HepG2 (cell line): ENCODE measurements around the gene TTLL11. TPM values are rescaled to one million over a fixed set of nuclear protein-coding genes. Genes with fewer than 3 reads are reported as not detected.

ENCODE experiments used
- ATAC-seq: fragments of 200-7000 bp; cut with Tn5 transposase; 3 replicates; pipeline ENCODE4 v1.9.1; 2020; ENCODE audit warnings: mild to moderate bottlenecking, moderate library complexity
- BruUV-seq: library from RNA; stranded (reverse); fragments of 400-500 nt; replicated peaks from 2 replicates; lab custom pipeline; 2021; lab: Mats Ljungman, UMichigan
- CTCF ChIA-PET: fragments of 300-600 bp; formaldehyde crosslinking; extraction: SDS; loops from one replicate; lab custom pipeline; 2021; ENCODE audit warnings: low total read pairs, inconsistent platforms, low intra/inter-chr PET ratio; lab: Yijun Ruan, JAX
- POLR2A ChIA-PET: fragments of 350-600 bp; sonication (Branson Sonifier 250); formaldehyde crosslinking; loops from one replicate; lab custom pipeline; 2020; ENCODE audit warnings: antibody characterized with exemption, inconsistent platforms; lab: Yijun Ruan, JAX
- DNase-seq: peaks from one replicate; pipeline ENCODE4 v3.0.0-alpha.2; 2015; ENCODE audit warnings: low spot score
- FAIRE-seq: peaks from 3 replicates; lab custom pipeline; 2011; peaks lifted over from hg19 to GRCh38; lab: Jason Lieb, UNC
- H2AFZ ChIP-seq: one replicate; pipeline ENCODE4 v1.6.1; 2011; ENCODE audit warnings: low read length, inconsistent platforms
- H3K27ac ChIP-seq: fragments of 300-600 bp; 3 replicates; pipeline ENCODE4 v1.8.0; 2011; ENCODE audit warnings: mixed run types, mild to moderate bottlenecking, mixed read lengths, low read length, inconsistent platforms; ENCODE audit not compliant: insufficient read depth; ENCODE audit errors: extremely low read length
- H3K27me3 ChIP-seq, 2 experiments: fragments of 200-600 bp in 1 of 2; 2 replicates in 1 of 2; 3 replicates in 1 of 2; pipeline versions ENCODE4 v1.6.0 to v1.8.0; 2011; ENCODE audit warnings: low read length in 2 of 2, mild to moderate bottlenecking in 2 of 2, moderate library complexity in 2 of 2, inconsistent platforms in 1 of 2; ENCODE audit not compliant: insufficient read depth in 2 of 2, control insufficient read depth in 1 of 2
- H3K36me3 ChIP-seq, 2 experiments: fragments of 200-600 bp in 1 of 2; replicated peaks in 1 of 2; 2 replicates in 1 of 2; 3 replicates in 1 of 2; pipeline versions ENCODE4 v1.5.1 to v1.8.0; 2011; ENCODE audit warnings: low read length in 2 of 2, inconsistent platforms in 1 of 2; ENCODE audit not compliant: insufficient read depth in 2 of 2, control insufficient read depth in 1 of 2
- H3K4me1 ChIP-seq: 2 replicates; pipeline ENCODE4 v1.5.1; 2012; ENCODE audit warnings: low read length, inconsistent platforms; ENCODE audit not compliant: insufficient read depth
- H3K4me2 ChIP-seq: 2 replicates; pipeline ENCODE4 v1.6.0; 2011; ENCODE audit warnings: low read depth, low read length, inconsistent platforms
- H3K4me3 ChIP-seq, 3 experiments: fragments of 200-600 bp in 1 of 3; sonication (generic), shearing (Covaris generic) in 1 of 3; replicated peaks in 1 of 3; 2 replicates each; pipeline ENCODE4 v1.5.1; 2011 to 2016; ENCODE audit warnings: low read length in 3 of 3, inconsistent platforms in 2 of 3, low read depth in 2 of 3, mild to moderate bottlenecking in 2 of 3, control low read depth in 1 of 3, mixed read lengths in 1 of 3; ENCODE audit not compliant: insufficient read depth in 1 of 3
- H3K79me2 ChIP-seq: one replicate; pipeline ENCODE4 v1.6.1; 2011; ENCODE audit warnings: low read length, inconsistent platforms; ENCODE audit not compliant: insufficient read depth
- H3K9ac ChIP-seq: 2 replicates; pipeline ENCODE4 v1.6.0; 2011; ENCODE audit warnings: mild to moderate bottlenecking, low read depth, low read length, inconsistent platforms; ENCODE audit not compliant: insufficient read depth
- H3K9me3 ChIP-seq: 2 replicates; pipeline ENCODE4 v1.5.1; 2012; ENCODE audit warnings: mild to moderate bottlenecking, low read length
- H4K20me1 ChIP-seq: 2 replicates; pipeline ENCODE4 v1.6.0; 2011; ENCODE audit warnings: inconsistent platforms, mild to moderate bottlenecking, low read length, moderate library complexity; ENCODE audit not compliant: insufficient read depth
- CEBPB ChIP-seq: IDR thresholded peaks from 2 replicates; pipeline ENCODE4 v1.6.1; 2011; ENCODE audit warnings: low read depth, low read length, improper control_type of control experiment, borderline replicate concordance
- JUNB ChIP-seq: sonication (generic); formaldehyde crosslinking; IDR thresholded peaks from 2 replicates; pipeline ENCODE4 v1.8.0; 2022; ENCODE audit warnings: missing genetic modification reagents, mild to moderate bottlenecking, borderline replicate concordance
- MAFK ChIP-seq, 2 experiments: IDR thresholded peaks in 1 of 2; conservative IDR thresholded peaks in 1 of 2; 2 replicates each; pipeline ENCODE4 v1.6.1; 2011; ENCODE audit warnings: improper control_type of control experiment in 2 of 2, low read length in 2 of 2
- RELA ChIP-seq: sonication (generic); formaldehyde crosslinking; IDR thresholded peaks from 2 replicates; pipeline ENCODE4 v1.4.0; 2020; ENCODE audit warnings: missing genetic modification reagents
- RFX5 ChIP-seq: IDR thresholded peaks from 2 replicates; pipeline ENCODE4 v1.6.1; 2011; ENCODE audit warnings: low read depth, low read length, improper control_type of control experiment
- SALL1 ChIP-seq: sonication (generic); formaldehyde crosslinking; IDR thresholded peaks from 2 replicates; pipeline ENCODE4 v1.8.0; 2022; ENCODE audit warnings: mild to moderate bottlenecking, missing genetic modification reagents
- TBP ChIP-seq: sonication (generic); formaldehyde crosslinking; IDR thresholded peaks from 2 replicates; pipeline ENCODE4 v1.5.0; 2020; ENCODE audit warnings: missing genetic modification reagents
- WIZ ChIP-seq: sonication (generic); formaldehyde crosslinking; IDR thresholded peaks from 2 replicates; pipeline ENCODE4 v1.5.1; 2020; ENCODE audit warnings: mild to moderate bottlenecking, missing genetic modification reagents
- ZNF20 ChIP-seq: sonication (generic); formaldehyde crosslinking; IDR thresholded peaks from 2 replicates; pipeline ENCODE4 v1.4.0; 2020; ENCODE audit warnings: mild to moderate bottlenecking, moderate library complexity, missing genetic modification reagents
- ZNF275 ChIP-seq: sonication (generic); formaldehyde crosslinking; IDR thresholded peaks from 2 replicates; pipeline ENCODE4 v1.8.0; 2022; ENCODE audit warnings: missing genetic modification reagents, mild to moderate bottlenecking, inconsistent platforms, borderline replicate concordance
- ZNF296 ChIP-seq: sonication (generic); formaldehyde crosslinking; conservative IDR thresholded peaks from 2 replicates; pipeline ENCODE4 v1.5.0; 2020; ENCODE audit warnings: mild to moderate bottlenecking, missing genetic modification reagents
- ZNF550 ChIP-seq: sonication (generic); formaldehyde crosslinking; IDR thresholded peaks from 2 replicates; pipeline ENCODE4 v1.4.0; 2020; ENCODE audit warnings: mild to moderate bottlenecking, missing genetic modification reagents, borderline replicate concordance
- ZNF629 ChIP-seq: sonication (generic); formaldehyde crosslinking; conservative IDR thresholded peaks from 2 replicates; pipeline ENCODE4 v1.5.0; 2020; ENCODE audit warnings: missing genetic modification reagents
- ZNF761 ChIP-seq: sonication (generic); formaldehyde crosslinking; conservative IDR thresholded peaks from 2 replicates; pipeline ENCODE4 v1.4.0; 2020; ENCODE audit warnings: mild to moderate bottlenecking, missing genetic modification reagents
- WGBS: methylation state at CpG from one replicate; pipeline ENCODE4 v1.1.6; 2017; ENCODE audit warnings: low lambda C conversion rate; 5-methylcytosine and 5-hydroxymethylcytosine counted together
- in situ Hi-C: cut with HindIII; loops from 2 replicates; pipeline ENCODE4 v1.10.0; 2017; ENCODE audit warnings: low pct_unique_long_range_greater_than_20kb; ENCODE audit not compliant: extremely low pct_ligation_motif_present
- intact Hi-C: fragments of 100-400 bp; cut with micrococcal nuclease; formaldehyde crosslinking; loops from one replicate; pipeline ENCODE4 v1.10.0; 2022; ENCODE audit not compliant: unreplicated experiment
- polyA plus RNA-seq, 8 experiments: library from polyadenylated mRNA; depleted of rRNA in 3 of 8; stranded (reverse) in 7 of 8; unstranded in 1 of 8; fragments of >200 nt; fragmentation: Illumina TruSeq in 4 of 8; extraction: Trizol in 4 of 8; gene quantifications; 2 replicates each; pipeline versions ENCODE4 v1.2.1 to v1.2.3, GENCODE V29; 2011 to 2016; ENCODE audit warnings: low read depth in 4 of 8, missing spikeins in 1 of 8, mixed read lengths in 1 of 8; ENCODE audit not compliant: insufficient read depth in 1 of 8
- total RNA-seq, 5 experiments: library from RNA; depleted of rRNA; stranded (reverse); fragments of >200 nt; fragmentation: Illumina TruSeq; extraction: Trizol; gene quantifications; 2 replicates each; pipeline ENCODE4 v1.2.3, GENCODE V29; 2016; ENCODE audit warnings: low read depth in 1 of 5
- TF ChIP-seq, protein P1 (sequence below): sonication (generic); formaldehyde crosslinking; IDR thresholded peaks from 2 replicates; pipeline ENCODE4 v1.4.0; 2020; ENCODE audit warnings: missing genetic modification reagents

The TTLL11 gene
- total and polyA plus RNA-seq, 2 of the 13 experiments (the other 11 are each of a cell fraction or from before 2014, with no cell fraction given): 4.5 to 5.2 TPM

DNA sequence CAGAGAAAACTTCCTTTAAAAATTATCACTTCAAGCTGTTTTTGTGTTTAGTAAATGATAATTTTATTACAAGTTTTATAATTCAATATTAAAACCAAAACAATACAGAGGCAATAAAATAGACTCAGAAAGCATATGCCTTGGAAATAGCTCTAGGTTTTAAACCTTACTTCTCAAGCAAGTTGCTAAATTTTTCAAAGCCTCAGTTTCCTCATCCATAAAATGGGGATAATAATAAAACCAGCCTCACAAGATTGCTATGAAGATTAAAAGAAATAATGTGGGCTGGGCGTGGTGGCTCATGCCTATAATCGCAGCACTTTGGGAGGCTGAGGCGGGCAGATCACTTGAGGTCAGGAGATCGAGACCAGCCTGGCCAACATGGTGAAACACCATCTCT, 62.8 kb downstream of the TTLL11 start:
- ChIA-PET POLR2A (no interaction called here), CTCF (no interaction called here)
- H3K9ac ChIP-seq: no peak overlapping the region
- H2AFZ ChIP-seq: no peak overlapping the region
- H3K27ac ChIP-seq: no peak overlapping the region
- H3K4me3 ChIP-seq: no peak overlapping the region
- no peaks in the 10 kb centered on the region for H3K27me3 ChIP-seq
- H3K36me3 ChIP-seq: no peaks in the 10 kb centered on the region
- H3K4me2 ChIP-seq: no peak overlapping the region
- BruUV-seq: no TSS peak
- H3K9me3 ChIP-seq: no peaks in the 10 kb centered on the region
- 94% methylated on average over 4 of the region's 4 CpGs for WGBS
- H3K4me1 ChIP-seq: no peaks in the 10 kb centered on the region
- FAIRE-seq (no peak), ATAC-seq (no peak), DNase-seq (no peak)
- peak; percentile 80 for TF ChIP-seq ZNF629 (CRISPR knock-in tag)
- no peak for TF ChIP-seq ZNF275 (CRISPR knock-in tag)
- in situ Hi-C loops (no loop called here), intact Hi-C loops (no loop called here)
- H3K79me2 ChIP-seq: no peaks in the 10 kb centered on the region
- H4K20me1 ChIP-seq: no peaks in the 10 kb centered on the region

GRCh38 chr9:122029898-122030297, 63.2 kb downstream of the TTLL11 start:
- Histone ChIP-seq H4K20me1 (no peaks in the 10 kb centered on the region), H3K9ac (no peak overlapping the region), H3K4me2 (no peak overlapping the region), H3K9me3 (no peaks in the 10 kb centered on the region), H3K4me1 (no peaks in the 10 kb centered on the region), H3K79me2 (no peaks in the 10 kb centered on the region), H2AFZ (no peak overlapping the region), H3K4me3 (no peak overlapping the region), H3K27ac (no peak overlapping the region), H3K36me3 (no peaks in the 10 kb centered on the region), H3K27me3 (no peaks in the 10 kb centered on the region)
- ATAC-seq (no peak), DNase-seq (peak; percentile 14), FAIRE-seq (no peak)
- intact Hi-C loops (no loop called here), in situ Hi-C loops (no loop called here)
- 93% methylated on average over 3 of the region's 3 CpGs for WGBS
- POLR2A ChIA-PET: no interaction called here
- BruUV-seq: no TSS peak
- no peak for TF ChIP-seq RELA (CRISPR knock-in tag)
- peak; percentile 72; the same call in 1 of the 2 replicates for TF ChIP-seq RFX5
- no peak for TF ChIP-seq ZNF20 (CRISPR knock-in tag)
- TF ChIP-seq, protein P1, sequence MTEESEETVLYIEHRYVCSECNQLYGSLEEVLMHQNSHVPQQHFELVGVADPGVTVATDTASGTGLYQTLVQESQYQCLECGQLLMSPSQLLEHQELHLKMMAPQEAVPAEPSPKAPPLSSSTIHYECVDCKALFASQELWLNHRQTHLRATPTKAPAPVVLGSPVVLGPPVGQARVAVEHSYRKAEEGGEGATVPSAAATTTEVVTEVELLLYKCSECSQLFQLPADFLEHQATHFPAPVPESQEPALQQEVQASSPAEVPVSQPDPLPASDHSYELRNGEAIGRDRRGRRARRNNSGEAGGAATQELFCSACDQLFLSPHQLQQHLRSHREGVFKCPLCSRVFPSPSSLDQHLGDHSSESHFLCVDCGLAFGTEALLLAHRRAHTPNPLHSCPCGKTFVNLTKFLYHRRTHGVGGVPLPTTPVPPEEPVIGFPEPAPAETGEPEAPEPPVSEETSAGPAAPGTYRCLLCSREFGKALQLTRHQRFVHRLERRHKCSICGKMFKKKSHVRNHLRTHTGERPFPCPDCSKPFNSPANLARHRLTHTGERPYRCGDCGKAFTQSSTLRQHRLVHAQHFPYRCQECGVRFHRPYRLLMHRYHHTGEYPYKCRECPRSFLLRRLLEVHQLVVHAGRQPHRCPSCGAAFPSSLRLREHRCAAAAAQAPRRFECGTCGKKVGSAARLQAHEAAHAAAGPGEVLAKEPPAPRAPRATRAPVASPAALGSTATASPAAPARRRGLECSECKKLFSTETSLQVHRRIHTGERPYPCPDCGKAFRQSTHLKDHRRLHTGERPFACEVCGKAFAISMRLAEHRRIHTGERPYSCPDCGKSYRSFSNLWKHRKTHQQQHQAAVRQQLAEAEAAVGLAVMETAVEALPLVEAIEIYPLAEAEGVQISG: peak; percentile 53
- peak; percentile 29; the same call in 1 of the 2 replicates for TF ChIP-seq CEBPB
- no peak for TF ChIP-seq ZNF296 (CRISPR knock-in tag)
- TF ChIP-seq JUNB (CRISPR knock-in tag): no peak
- no peak for TF ChIP-seq MAFK (conservative IDR thresholded peaks at IDR 0.05 in 1 of 2, IDR thresholded peaks at IDR 0.05 in 1 of 2; ENCODE audit: low read length in 2 of 2)
- no peak for TF ChIP-seq TBP (CRISPR knock-in tag)
- no peak for TF ChIP-seq ZNF550
- no peak for TF ChIP-seq WIZ (CRISPR knock-in tag)
- no peak for TF ChIP-seq SALL1 (CRISPR knock-in tag)
- TF ChIP-seq ZNF761 (CRISPR knock-in tag): no peak
- CTCF ChIA-PET: no interaction called here
